SK-N-MC (cell line): ENCODE measurements around the gene CETN2.
A peak's percentile ranks its signal among the peaks of the same experiment; 100 is the strongest.
"Not testable (repeated sequence)": the region's sequence is repeated elsewhere in the genome, so short reads cannot be mapped to it uniquely, and the experiment has no call there.

Experiments used
- DNase-seq: peaks from one replicate; pipeline ENCODE4 v3.0.0-alpha.2; 2011; ENCODE audit warnings: low read depth, low spot score
- H3K27ac ChIP-seq: fragments of 200-600 bp; sonication (generic); 2 replicates; pipeline ENCODE4 v1.5.1; 2016; ENCODE audit warnings: mixed run types
- H3K36me3 ChIP-seq: fragments of 200-600 bp; sonication (generic); 2 replicates; pipeline ENCODE4 v1.6.1; 2017; ENCODE audit warnings: antibody characterized with exemption, low read length, mixed read lengths; ENCODE audit not compliant: insufficient read depth
- H3K4me3 ChIP-seq: fragments of 200-600 bp; sonication (generic); 2 replicates; pipeline ENCODE4 v1.5.1; 2016
- H3K9ac ChIP-seq: fragments of 200-600 bp; sonication (generic); 2 replicates; pipeline ENCODE4 v1.8.0; 2017; ENCODE audit warnings: mixed run types, mixed read lengths; ENCODE audit not compliant: insufficient read length
- H3K9me3 ChIP-seq: fragments of 200-600 bp; sonication (generic); 2 replicates; pipeline ENCODE4 v1.6.1; 2017; ENCODE audit warnings: low read depth, mild to moderate bottlenecking, antibody characterized with exemption, low read length, moderate library complexity, mixed read lengths
- EZH2 ChIP-seq: fragments of 200-600 bp; sonication (generic); IDR thresholded peaks from one replicate; pipeline ENCODE4 v1.6.1; 2017; ENCODE audit warnings: antibody characterized with exemption
- FOXP2 ChIP-seq: optimal IDR thresholded peaks from 2 replicates; pipeline ENCODE3; 2011; ENCODE audit warnings: mild to moderate bottlenecking, moderate library complexity; ENCODE audit not compliant: insufficient read depth; ENCODE audit errors: extremely low read length, control extremely low read depth
- POLR2AphosphoS5 ChIP-seq: IDR thresholded peaks from 2 replicates; pipeline ENCODE4 v1.6.1; 2012; ENCODE audit warnings: mild to moderate bottlenecking, low read depth, low read length, borderline replicate concordance

CETN2 gene

DNA sequence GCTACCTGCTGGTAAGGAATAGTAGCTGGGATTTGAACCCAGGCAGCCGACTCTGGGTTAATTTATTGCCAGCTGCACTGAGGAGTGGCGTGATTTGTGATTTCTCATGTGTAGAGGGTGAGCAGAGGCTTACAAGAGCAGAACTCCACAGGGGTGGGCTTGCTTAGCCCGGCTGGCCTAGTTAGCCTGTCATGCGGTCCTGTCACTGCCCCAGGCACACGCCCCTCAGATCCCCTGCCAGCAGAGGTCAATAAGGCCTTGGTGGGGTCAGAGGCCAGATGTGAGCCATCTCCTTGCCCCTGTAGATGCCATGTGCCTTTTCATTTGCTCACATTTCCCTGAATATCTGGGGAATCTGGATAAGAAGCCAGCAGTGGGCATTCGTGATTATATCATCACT, 13.7 kb upstream of the CETN2 start:
- Histone ChIP-seq H3K27ac (no peak overlapping the region), H3K9ac (no peak overlapping the region), H3K4me3 (no peak overlapping the region), H3K36me3 (peaks cover 6% of the 10 kb centered on the region; the same call in 1 of the 2 replicates), H3K9me3 (no peaks in the 10 kb centered on the region)
- DNase-seq = no peak
- no peak for TF ChIP-seq POLR2AphosphoS5
- TF ChIP-seq EZH2 = no peak
- TF ChIP-seq FOXP2 = no peak

DNA sequence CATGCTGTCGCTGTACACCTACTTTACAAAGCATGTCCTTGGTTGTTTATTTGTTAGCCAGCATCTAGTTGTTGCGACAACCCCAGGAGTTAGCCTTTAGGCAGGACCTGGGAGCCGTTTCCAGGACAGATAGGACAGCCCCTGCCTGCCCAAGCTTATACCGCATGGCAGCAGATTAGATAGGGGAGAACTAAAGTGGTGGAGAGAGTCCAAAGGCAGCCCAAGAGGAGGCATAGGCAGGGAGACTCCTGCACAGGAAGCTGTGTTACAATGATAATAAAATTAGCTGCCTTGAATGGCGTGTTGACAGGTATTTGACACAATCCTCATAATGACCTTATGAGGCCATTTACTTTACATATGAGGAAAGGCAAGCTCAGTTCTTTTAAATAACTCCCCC, 13.3 kb upstream of the CETN2 start:
- H3K9me3 ChIP-seq = no peaks in the 10 kb centered on the region
- H3K36me3 ChIP-seq = peaks cover 6% of the 10 kb centered on the region; the same call in 1 of the 2 replicates
- no peak overlapping the region for H3K4me3 ChIP-seq
- no peak for DNase-seq
- H3K27ac ChIP-seq = no peak overlapping the region
- no peak overlapping the region for H3K9ac ChIP-seq
- TF ChIP-seq EZH2 (no peak), POLR2AphosphoS5 (no peak), FOXP2 (no peak)

- TF ChIP-seq FOXP2 (no peak), POLR2AphosphoS5 (no peak), EZH2 (no peak)
- H3K4me3 ChIP-seq = no peak overlapping the region
- peaks cover 6% of the 10 kb centered on the region; the same call in 1 of the 2 replicates for H3K36me3 ChIP-seq
- no peak overlapping the region for H3K27ac ChIP-seq
- no peak for DNase-seq
- no peak overlapping the region for H3K9ac ChIP-seq
- H3K9me3 ChIP-seq = no peaks in the 10 kb centered on the region
Observed at GRCh38 chrX:152842772-152843338, 12.3 kb upstream of the CETN2 start.

GRCh38 chrX:152835470-152835869, 4.9 kb upstream of the CETN2 start:
- H3K27ac ChIP-seq, H3K9me3 ChIP-seq, DNase-seq, H3K9ac ChIP-seq, H3K4me3 ChIP-seq: not testable (repeated sequence)
- peaks cover 21% of the 10 kb centered on the region for H3K36me3 ChIP-seq

- no peak overlapping the region for H3K27ac ChIP-seq
- H3K4me3 ChIP-seq = no peak overlapping the region
- no peak for DNase-seq
- TF ChIP-seq EZH2 (no peak), POLR2AphosphoS5 (no peak), FOXP2 (no peak)
- no peaks in the 10 kb centered on the region for H3K9me3 ChIP-seq
- peaks cover 21% of the 10 kb centered on the region for H3K36me3 ChIP-seq
- H3K9ac ChIP-seq = no peak overlapping the region
Observed at GRCh38 chrX:152833378-152833777, 2.8 kb upstream of the CETN2 start.

GRCh38 chrX:152832520-152832919, 2.0 kb upstream of the CETN2 start:
- no peak overlapping the region for H3K9ac ChIP-seq
- no peak for DNase-seq
- H3K4me3 ChIP-seq = no peak overlapping the region
- peaks cover 21% of the 10 kb centered on the region for H3K36me3 ChIP-seq
- no peak for TF ChIP-seq EZH2
- no peaks in the 10 kb centered on the region for H3K9me3 ChIP-seq
- no peak overlapping the region for H3K27ac ChIP-seq

DNA sequence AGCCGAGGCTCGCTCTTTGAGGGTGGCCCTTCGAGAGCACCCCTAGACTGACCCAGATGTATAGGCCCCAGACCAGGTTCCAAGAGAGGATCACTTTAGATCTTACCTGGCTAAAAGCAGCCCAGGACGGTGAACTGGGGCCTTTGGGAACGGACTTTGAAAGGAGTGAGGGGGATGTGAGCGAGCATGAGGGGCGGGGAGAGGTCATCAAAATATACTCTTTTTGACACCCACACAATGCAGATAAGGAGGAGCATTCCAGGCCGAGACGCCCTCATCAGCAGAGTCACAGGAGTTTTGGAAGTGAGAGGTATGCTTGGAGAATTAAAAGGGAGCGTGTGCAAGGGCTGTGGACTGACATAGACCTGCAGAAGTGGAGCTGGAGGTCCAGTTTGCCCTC, 834 bp upstream of the CETN2 start:
- no peak for DNase-seq
- TF ChIP-seq EZH2 (no peak), POLR2AphosphoS5 (no peak)
- H3K4me3 ChIP-seq = peak overlapping the region; percentile 82
- no peak overlapping the region for H3K27ac ChIP-seq
- H3K9ac ChIP-seq = peak overlapping the region; percentile 87
- peaks cover 21% of the 10 kb centered on the region for H3K36me3 ChIP-seq
- no peaks in the 10 kb centered on the region for H3K9me3 ChIP-seq

DNA sequence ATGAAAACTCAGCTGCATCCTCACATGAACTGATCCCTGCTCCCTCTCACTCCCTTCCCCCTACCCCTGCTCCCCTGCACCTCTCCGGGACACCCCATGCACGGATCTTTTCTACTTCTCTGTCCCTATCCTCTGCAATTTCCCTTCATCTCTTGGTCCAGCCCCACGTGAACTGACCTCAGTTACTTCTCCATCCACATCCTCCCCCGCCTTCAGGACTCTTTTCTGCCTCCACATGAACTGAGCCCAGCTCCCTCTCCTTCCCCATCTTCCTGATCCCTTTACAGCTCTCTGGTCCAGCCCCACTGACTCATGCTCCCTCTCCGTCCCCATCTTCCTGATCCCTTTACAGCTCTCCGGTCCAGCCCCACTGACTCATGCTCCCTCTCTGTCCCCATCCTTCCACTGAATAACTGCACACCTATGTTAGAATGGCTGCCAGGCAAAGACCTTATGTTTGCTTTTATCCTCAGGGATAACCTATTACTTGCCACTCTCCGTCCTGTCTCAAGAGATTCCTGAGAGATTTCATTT, 5.6 kb downstream of the CETN2 start:
- Histone ChIP-seq H3K4me3 (no peak overlapping the region), H3K27ac (no peak overlapping the region), H3K9me3 (no peaks in the 10 kb centered on the region), H3K36me3 (no peaks in the 10 kb centered on the region), H3K9ac (no peak overlapping the region)
- TF ChIP-seq POLR2AphosphoS5 (no peak), FOXP2 (no peak), EZH2 (no peak)
- no peak for DNase-seq

GRCh38 chrX:152823657-152824056, 6.9 kb downstream of the CETN2 start:
- H3K36me3 ChIP-seq = no peaks in the 10 kb centered on the region

More at GRCh38 chrX:152823657-152824056, 6.9 kb downstream of the CETN2 start:
- no peak overlapping the region for H3K27ac ChIP-seq
- no peak overlapping the region for H3K9ac ChIP-seq
- H3K9me3 ChIP-seq = no peaks in the 10 kb centered on the region
- TF ChIP-seq POLR2AphosphoS5 = no peak
- no peak for TF ChIP-seq EZH2
- TF ChIP-seq FOXP2 = no peak
- DNase-seq = no peak
- no peak overlapping the region for H3K4me3 ChIP-seq
